GM18870 (cell line): ENCODE results near the gene SHC4.
"Not testable (repeated sequence)": the region's sequence is repeated elsewhere in the genome, so short reads cannot be mapped to it uniquely, and the experiment has no call there.

Experiments
- ATAC-seq: cut with Tn5 transposase; IDR thresholded peaks from one replicate; pipeline ENCODE4 v1.9.1; 2021; ENCODE audit warnings: moderate library complexity; ENCODE audit not compliant: unreplicated experiment

SHC4 gene

GRCh38 chr15:48928877-48929538, 34.7 kb downstream of the SHC4 start:
- no peak for ATAC-seq

DNA sequence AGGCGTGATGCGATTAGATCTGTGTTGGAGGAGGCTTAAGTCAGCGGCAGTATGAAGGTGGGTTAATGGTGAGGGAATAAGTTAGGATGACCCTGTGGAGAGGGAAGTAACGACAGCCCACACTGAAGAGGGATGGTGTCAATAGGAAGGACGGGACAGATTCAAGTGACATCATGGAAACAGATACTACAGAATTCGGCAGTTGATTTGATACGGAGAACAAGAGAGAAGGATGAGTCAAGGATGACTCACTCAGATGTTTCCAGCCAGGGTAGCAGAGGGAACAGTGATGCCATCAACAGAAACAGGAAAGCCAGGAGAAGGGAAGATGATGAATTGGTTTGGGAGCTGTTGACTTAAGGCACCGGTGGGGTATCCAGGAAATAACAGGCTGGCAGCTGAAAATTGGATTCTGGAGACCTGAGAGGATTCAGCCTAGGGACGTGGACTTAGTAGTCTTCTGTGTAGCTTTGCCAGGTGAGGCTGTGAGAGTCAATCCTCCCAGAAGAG, 38.0 kb downstream of the SHC4 start:
- no peak for ATAC-seq

GRCh38 chr15:48924528-48925393, 39.0 kb downstream of the SHC4 start:
- no peak for ATAC-seq

DNA sequence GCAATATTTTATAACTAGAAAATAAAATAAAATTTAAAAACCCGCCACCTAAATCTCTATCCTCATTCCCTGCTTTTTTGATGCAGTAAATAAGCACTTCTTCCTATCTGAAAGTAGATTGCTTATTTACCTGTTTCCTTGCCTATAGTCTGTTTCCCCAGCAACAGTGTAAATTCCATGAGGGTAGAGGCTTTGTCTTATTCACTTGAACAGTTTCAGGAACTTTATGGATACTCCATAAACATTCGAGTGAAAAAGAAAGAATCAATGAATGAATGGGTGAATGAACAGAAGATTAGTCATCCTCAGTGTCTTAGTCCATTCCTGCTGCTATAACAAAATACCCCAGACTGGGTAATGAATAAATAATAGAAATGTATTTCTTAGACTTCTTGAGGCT, 41.7 kb downstream of the SHC4 start:
- ATAC-seq, result no peak

- no peak for ATAC-seq
Observed at GRCh38 chr15:48916721-48917120, 47.0 kb downstream of the SHC4 start.

- no peak for ATAC-seq
Observed at GRCh38 chr15:48915861-48916260, 47.9 kb downstream of the SHC4 start.

DNA sequence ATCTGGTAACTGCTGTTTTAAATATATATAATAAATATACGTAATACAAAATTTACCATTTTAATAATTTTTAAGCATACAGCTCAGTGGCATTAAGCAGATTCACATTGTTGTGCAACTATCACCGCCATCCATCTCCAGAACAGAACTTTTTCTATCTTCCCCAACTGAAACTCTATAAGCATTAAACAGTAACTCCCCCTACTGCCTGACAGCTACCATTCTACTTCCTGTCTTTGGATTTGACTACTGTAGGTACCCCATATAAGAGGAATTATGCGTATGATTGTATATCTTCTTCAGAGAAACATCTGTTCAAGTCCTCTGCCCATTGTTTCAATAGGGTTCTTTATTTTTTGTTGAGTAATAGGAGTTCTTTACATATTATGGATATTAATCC, 49.0 kb downstream of the SHC4 start:
- ATAC-seq, result no peak

DNA sequence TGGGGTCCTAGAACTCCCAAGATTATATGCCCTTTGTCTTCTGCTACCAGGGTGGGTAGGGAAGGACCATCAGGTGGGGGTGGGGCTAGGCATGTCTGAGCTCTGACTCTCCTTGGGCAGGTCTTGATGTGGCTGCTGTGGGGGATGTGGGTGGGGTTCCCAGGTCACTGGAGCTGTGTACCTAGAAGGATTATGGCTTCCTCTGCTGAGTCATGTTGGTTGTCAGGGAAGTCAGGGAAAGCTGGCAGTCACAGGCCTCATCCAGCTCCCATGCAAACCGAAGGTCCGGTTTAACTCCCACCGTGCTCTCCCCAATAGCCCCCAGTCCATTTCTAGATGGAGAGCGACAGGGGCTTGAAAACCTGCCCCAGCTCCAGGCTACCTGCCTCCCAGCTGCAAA, 50.6 kb downstream of the SHC4 start:
- no peak for ATAC-seq

GRCh38 chr15:48910554-48910953, 53.2 kb downstream of the SHC4 start:
- ATAC-seq, result not testable (repeated sequence)

- not testable (repeated sequence) for ATAC-seq
Observed at GRCh38 chr15:48909313-48909712, 54.4 kb downstream of the SHC4 start.

GRCh38 chr15:48905847-48906246, 57.9 kb downstream of the SHC4 start:
- no peak for ATAC-seq

GRCh38 chr15:48905216-48905615, 58.5 kb downstream of the SHC4 start:
- ATAC-seq, result no peak

DNA sequence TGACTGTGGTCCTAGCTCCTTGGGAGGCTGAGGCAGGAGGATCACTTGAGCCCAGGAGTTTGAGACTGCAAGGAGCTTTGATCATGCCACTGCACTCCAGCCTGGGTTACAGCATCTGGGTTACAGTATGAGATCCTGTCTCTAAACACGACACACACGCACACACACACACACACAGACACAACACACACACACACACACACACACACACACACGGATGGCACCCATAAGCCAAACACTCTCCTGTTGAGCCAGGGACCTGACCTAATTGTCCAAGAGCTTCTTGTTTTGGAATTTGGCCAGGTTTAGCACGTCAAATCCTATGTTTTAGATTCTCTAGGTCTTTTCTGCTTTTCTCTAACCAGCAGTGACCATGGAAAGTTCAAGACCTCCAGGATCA, 59.0 kb downstream of the SHC4 start:
- ATAC-seq, result no peak

DNA sequence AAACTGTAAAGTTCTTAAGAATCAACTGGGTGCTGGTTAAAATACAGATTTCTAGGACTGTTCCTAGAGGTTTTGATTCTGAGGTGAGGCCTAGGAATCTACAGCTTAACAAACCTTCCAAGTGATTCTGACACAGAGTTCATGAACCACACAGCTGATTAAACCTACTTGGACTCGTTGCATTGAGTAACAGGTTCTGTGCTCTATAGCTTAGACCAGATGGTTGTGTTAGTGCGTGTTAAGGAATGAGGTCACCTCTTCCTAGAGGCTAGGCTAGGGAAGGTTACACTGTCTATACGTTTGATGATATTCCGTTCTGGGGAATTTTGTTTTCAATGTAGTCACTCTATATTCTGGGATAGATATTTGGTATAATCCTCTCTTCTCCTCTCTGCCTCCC, 63.9 kb downstream of the SHC4 start:
- ATAC-seq, result no peak

GRCh38 chr15:48898446-48898845, 65.3 kb downstream of the SHC4 start:
- ATAC-seq, result no peak

DNA sequence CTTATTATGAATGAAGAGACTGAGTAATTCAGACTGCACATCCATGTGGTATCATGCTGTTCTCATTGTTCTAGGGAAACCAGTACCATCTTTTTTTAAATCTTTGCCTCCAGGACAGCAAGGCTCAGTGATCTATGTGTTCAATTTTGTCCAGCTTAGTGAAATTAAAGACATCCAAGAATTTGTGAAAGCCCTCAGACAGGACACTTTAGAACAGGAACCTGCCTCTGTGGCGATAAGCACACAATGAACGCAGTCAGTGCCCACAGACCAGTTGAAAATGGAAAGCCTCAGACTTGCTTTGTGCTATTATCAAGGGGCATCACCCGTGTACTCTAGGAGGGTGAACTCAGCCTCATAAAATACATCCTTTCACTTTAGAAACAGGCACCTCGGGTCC, 65.7 kb downstream of the SHC4 start:
- ATAC-seq, result no peak

- ATAC-seq, result no peak
Observed at GRCh38 chr15:48896869-48897814, 66.6 kb downstream of the SHC4 start.

- ATAC-seq, result no peak
Observed at GRCh38 chr15:48893311-48893710, 70.4 kb downstream of the SHC4 start.

DNA sequence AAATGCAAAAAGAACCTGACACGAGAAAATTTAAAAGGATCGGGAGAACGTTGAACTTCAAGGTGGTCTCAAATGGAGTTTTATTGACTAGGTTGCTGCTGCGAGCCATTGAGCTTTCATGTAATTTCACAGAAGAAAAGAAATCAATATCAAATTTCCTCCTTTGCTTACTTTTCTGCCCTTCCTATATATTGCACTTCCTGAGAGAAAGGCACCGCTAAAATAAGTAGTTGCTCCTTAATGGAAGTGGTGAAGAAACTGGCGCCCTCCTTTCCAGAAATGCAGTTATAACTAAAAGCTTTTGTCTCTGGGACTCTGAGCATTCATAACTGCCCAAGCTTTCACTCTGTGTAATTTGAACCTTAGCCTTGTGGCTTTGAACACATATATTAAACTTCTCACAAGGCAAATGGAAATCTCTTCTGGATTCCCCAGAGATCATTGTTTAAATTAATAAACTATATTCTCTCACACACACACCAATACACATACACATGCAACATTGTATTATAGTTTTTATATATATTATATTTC, 72.4 kb downstream of the SHC4 start:
- no peak for ATAC-seq

DNA sequence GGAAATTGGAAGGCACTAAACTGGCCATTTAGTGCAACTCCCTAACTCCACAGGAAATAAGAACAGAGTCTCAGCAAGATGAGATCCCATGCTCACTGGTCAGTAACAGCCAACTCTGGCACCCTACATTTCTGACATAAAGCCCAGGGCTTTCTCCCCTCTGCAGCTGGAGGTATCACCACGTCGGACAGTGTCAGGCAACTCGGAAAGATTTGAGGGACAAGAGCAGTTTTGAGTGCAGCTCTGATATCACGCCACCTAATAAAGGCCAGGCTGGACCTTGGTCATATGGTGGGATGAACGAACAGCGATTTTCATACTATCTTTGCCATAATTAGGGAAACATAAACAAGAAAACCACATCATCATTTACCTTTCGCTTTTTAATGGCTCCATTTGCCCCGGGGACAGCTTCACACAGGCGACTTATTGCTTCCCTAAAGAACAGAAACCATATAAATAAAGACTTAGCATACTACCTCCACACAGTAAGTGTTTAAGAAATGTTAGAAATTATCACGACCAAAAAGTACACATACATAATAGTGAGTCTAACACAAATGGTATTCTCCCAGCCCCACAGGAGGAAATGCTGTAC, 73.2 kb downstream of the SHC4 start:
- no peak for ATAC-seq
